Panc1 (cell line): Measurements from ENCODE around the gene ILK. TPM values are rescaled to one million over a fixed set of nuclear protein-coding genes. Genes with fewer than 3 reads are reported as not detected.

Experiments
- ATAC-seq: fragments of 200-7000 bp; cut with Tn5 transposase; 2 replicates; pipeline ENCODE4 v1.9.1; 2020; ENCODE audit warnings: mild to moderate bottlenecking, moderate library complexity
- BruUV-seq: library from RNA; stranded (reverse); fragments of 400-500 nt; replicated peaks from 2 replicates; lab custom pipeline; 2021; lab: Mats Ljungman, UMichigan
- CTCF ChIA-PET: fragments of 300-600 bp; sonication (Branson Sonifier 250); formaldehyde crosslinking; loops from one replicate; lab custom pipeline; 2022; ENCODE audit warnings: antibody characterized with exemption; lab: Charles Lee
- POLR2A ChIA-PET: fragments of 300-600 bp; sonication (Branson Sonifier 250); formaldehyde crosslinking; loops from one replicate; lab custom pipeline; 2022; ENCODE audit warnings: antibody characterized with exemption; lab: Charles Lee
- DNase-seq: peaks from one replicate; pipeline ENCODE4 v3.0.0-alpha.2; 2010; ENCODE audit warnings: low read depth, low spot score
- H3K27ac ChIP-seq: 2 replicates; pipeline ENCODE4 v1.5.1; 2011; ENCODE audit warnings: mild to moderate bottlenecking, low read length, inconsistent platforms
- H3K27me3 ChIP-seq: fragments of 200-500 bp; sonication (Bioruptor generic); 2 replicates; pipeline ENCODE4 v1.6.0; 2014; ENCODE audit warnings: low read length, inconsistent platforms; ENCODE audit not compliant: control insufficient read depth, insufficient read depth
- H3K36me3 ChIP-seq: fragments of 200-500 bp; sonication (Bioruptor generic); 2 replicates; pipeline ENCODE4 v1.5.1; 2014; ENCODE audit warnings: inconsistent platforms, mild to moderate bottlenecking, low read length, moderate library complexity; ENCODE audit not compliant: control insufficient read depth, insufficient read depth
- H3K4me1 ChIP-seq: 2 replicates; pipeline ENCODE4 v1.5.1; 2011; ENCODE audit warnings: inconsistent platforms, mild to moderate bottlenecking, low read length, moderate library complexity; ENCODE audit not compliant: control insufficient read depth, insufficient read depth
- H3K4me3 ChIP-seq, 2 experiments: 2 replicates each; pipeline ENCODE4 v1.5.1; 2011 to 2012; ENCODE audit warnings: low read depth in 2 of 2, low read length in 2 of 2, mild to moderate bottlenecking in 2 of 2, inconsistent platforms in 1 of 2, moderate library complexity in 1 of 2
- H3K9me3 ChIP-seq: fragments of 200-500 bp; sonication (Bioruptor generic); 2 replicates; pipeline ENCODE4 v1.5.1; 2014; ENCODE audit warnings: low read depth, mild to moderate bottlenecking, inconsistent platforms, low read length, moderate library complexity; ENCODE audit not compliant: control insufficient read depth, insufficient read depth
- CTCF ChIP-seq: fragments of 450-650 bp; IDR thresholded peaks from 2 replicates; pipeline ENCODE4 v1.5.1; 2017; ENCODE audit warnings: mild to moderate bottlenecking
- POLR2AphosphoS5 ChIP-seq: IDR thresholded peaks from 2 replicates; pipeline ENCODE4 v1.6.1; 2012; ENCODE audit warnings: mild to moderate bottlenecking, low read depth, low read length, moderate library complexity
- REST ChIP-seq, 2 experiments: IDR thresholded peaks; 2 replicates each; pipeline ENCODE4 v1.6.1; 2011 to 2012; ENCODE audit warnings: low read depth in 2 of 2, control low read depth in 1 of 2, low read length in 1 of 2, mild to moderate bottlenecking in 1 of 2, moderate library complexity in 1 of 2; ENCODE audit not compliant: insufficient read depth in 1 of 2
- SIN3A ChIP-seq: IDR thresholded peaks from 2 replicates; pipeline ENCODE4 v1.6.1; 2012; ENCODE audit warnings: low read depth, mild to moderate bottlenecking, low read length, moderate library complexity, borderline replicate concordance; ENCODE audit not compliant: insufficient read depth
- TCF7L2 ChIP-seq: IDR thresholded peaks from 2 replicates; pipeline ENCODE4 v1.6.1; 2011; ENCODE audit warnings: mild to moderate bottlenecking, low read depth, low read length, inconsistent platforms
- in situ Hi-C: cut with HindIII; loops from 2 replicates; pipeline ENCODE4 v1.10.0; 2016; ENCODE audit warnings: low sequenced_read_pairs, low pct_unique_long_range_greater_than_20kb
- intact Hi-C: fragments of 100-400 bp; cut with micrococcal nuclease; formaldehyde crosslinking; loops from one replicate; pipeline ENCODE4 v1.10.0; 2022; ENCODE audit not compliant: unreplicated experiment
- total RNA-seq: library from RNA; stranded (reverse); gene quantifications from one replicate; pipeline ENCODE4 v1.2.1, GENCODE V29; 2021; ENCODE audit not compliant: unreplicated experiment

Gene ILK
- total RNA-seq, 1 experiment from 2014 or later: 204 TPM

DNA sequence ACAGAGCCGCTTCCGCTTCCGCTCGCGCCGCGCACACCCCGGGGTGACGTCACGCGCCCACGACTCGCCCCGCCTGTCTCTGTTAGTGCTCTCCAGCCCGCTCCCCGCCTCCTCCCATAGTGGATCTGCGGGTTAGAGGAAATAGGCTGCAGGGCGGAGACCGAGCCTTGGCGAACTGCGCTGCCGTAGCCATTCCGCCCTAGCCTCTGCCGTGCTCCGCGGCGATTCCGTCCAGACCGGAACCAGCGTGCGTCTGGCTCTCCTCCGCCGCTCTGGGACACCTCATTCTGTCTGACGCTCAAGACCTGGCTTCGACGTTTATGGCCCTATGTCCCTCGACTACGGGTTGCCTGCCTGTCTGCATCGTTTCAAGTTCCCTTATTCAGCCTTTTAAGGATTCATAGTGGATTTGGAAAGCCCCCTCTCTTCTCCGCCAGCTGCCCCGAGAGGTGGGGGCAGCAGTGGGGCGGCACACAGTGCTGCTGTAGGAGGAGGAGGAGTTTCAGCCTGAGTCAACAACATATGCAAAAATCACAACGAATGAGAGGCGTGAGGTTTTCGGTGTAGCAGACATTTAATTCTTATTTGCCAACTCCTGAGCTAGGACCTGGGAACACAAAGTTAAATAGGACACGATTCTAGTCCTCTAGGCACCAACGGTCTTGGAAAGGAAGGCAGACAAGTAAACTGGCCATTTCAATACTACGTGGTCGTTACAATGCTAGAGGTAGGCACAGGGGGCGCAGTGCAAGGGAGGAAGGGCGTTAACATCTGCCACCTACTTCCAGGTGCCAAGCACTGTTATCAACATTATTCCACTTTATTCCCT is 8.9 kb downstream of the ILK start, which contains the start of gene TAF10:
TAF10 (minus strand) TSS at position 4 of the 829 bp plus-strand sequence. CDS start 27 bp downstream, outside the sequence.
- BruUV-seq: TSS peak; percentile 74
- TF ChIP-seq REST (IDR thresholded peaks at IDR 0.05; ENCODE audit: insufficient read depth in 1 of 2, low read depth in 2 of 2, low read length in 1 of 2) (no peak), TCF7L2 (no peak), SIN3A (0 out of 2 replicates have a peak, but pooled peaks have one; percentile 95), CTCF (peak; percentile 80; the same call in 1 of the 2 replicates), POLR2AphosphoS5 (peak; percentile 99)
- DNase-seq (peak; percentile 80), ATAC-seq (peak; percentile 93)
- ChIA-PET POLR2A (interaction anchor here (0.5 to 0.6 kb wide), 2 partner anchors 65 to 233 kb away, joined by 3 to 4 read pairs; no protein-coding TSS in a partner anchor), CTCF (interaction anchor here (0.7 to 1.8 kb wide), 3 partner anchors 23 to 71 kb away, joined by 3 to 5 read pairs (median 4); partner anchors contain the start of gene MRPL17)
- intact Hi-C loops: loop anchor here (5.0 kb wide), 1 partner anchor 70 kb away; the partner anchor contains the start of gene MRPL17
- Histone ChIP-seq H3K4me3 (peak within 1 kb of the TSS; percentile 57 to 94), H3K27me3 (no peaks in the 10 kb centered on the region), H3K27ac (peak within 1 kb of the TSS; percentile 99), H3K4me1 (peaks cover 29% of the 10 kb centered on the region), H3K9me3 (no peaks in the 10 kb centered on the region), H3K36me3 (peaks cover 29% of the 10 kb centered on the region)
- in situ Hi-C loops: no loop called here

- Histone ChIP-seq H3K9me3 (no peaks in the 10 kb centered on the region), H3K27ac (no peak overlapping the region), H3K4me3 (no peak overlapping the region), H3K27me3 (no peaks in the 10 kb centered on the region), H3K4me1 (peaks cover 29% of the 10 kb centered on the region), H3K36me3 (peaks cover 27% of the 10 kb centered on the region)
- in situ Hi-C loops (no loop called here), intact Hi-C loops (loop anchor here (5.0 kb wide), 1 partner anchor 69 kb away; the partner anchor contains the start of gene MRPL17)
- TF ChIP-seq REST (IDR thresholded peaks at IDR 0.05; ENCODE audit: insufficient read depth in 1 of 2, low read depth in 2 of 2, low read length in 1 of 2) (no peak), CTCF (no peak)
- POLR2A ChIA-PET: no interaction called here
- CTCF ChIA-PET: interaction anchor here (0.7 to 1.8 kb wide), 2 partner anchors 25 to 70 kb away, joined by 4 to 5 read pairs; partner anchors contain the start of gene MRPL17
- DNase-seq (no peak), ATAC-seq (no peak)
- no TSS peak for BruUV-seq
These were observed 9.9 kb downstream of the ILK start for GRCh38 chr11:6613496-6613895.
